ENCODE results near the gene OLFML1.

DNA sequence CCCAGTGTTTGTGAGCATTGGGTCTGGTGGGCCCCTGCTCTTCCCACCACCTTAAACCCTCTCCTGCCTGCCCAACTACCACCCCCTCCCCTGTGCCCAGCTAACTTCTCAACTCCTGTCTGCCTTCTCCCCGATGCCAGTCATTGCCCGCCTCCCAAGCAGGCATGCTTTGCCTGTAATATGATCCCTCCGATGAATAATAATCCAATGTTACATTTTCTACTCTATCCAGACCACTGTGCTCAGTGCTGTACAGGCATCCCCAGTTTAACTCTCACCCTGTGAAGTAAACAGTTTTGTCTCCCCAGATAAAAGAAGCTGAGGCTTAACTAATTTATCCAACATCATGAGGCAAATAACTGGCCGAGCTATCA lies 35.5 kb upstream of the OLFML1 start:
- no peak for TF ChIP-seq POLR2A (IDR thresholded peaks at IDR 0.05; ENCODE audit: low read depth, low read length)
- TF ChIP-seq PAX5 (IDR thresholded peaks at IDR 0.05; ENCODE audit: insufficient read depth, low read length, severe bottlenecking) = no peak
- TF ChIP-seq TAF1 (IDR thresholded peaks at IDR 0.05; ENCODE audit: low read depth, low read length) = no peak
- TF ChIP-seq SPI1 (IDR thresholded peaks at IDR 0.05; ENCODE audit: low read depth, low read length) = no peak
- TF ChIP-seq POLR2AphosphoS5 (IDR thresholded peaks at IDR 0.05; ENCODE audit: low read depth, low read length) = no peak
